ENCODE measurements around the gene CASP9.
"Not testable (repeated sequence)": the region's sequence is repeated elsewhere in the genome, so short reads cannot be mapped to it uniquely, and the experiment has no call there.

Gene CASP9

GRCh38 chr1:15526021-15526489, 2.0 kb upstream of the CASP9 start:
- DNase-seq (ENCODE audit: low read depth in 1 of 2, low spot score in 1 of 2): no peak

- DNase-seq (ENCODE audit: low read depth in 1 of 2, low spot score in 1 of 2): no peak
Observed at GRCh38 chr1:15525050-15526020, 1.3 kb upstream of the CASP9 start.

GRCh38 chr1:15524283-15525049, 451 bp upstream of the CASP9 start:
- peak; percentile 99 to 100 for DNase-seq (ENCODE audit: low read depth in 1 of 2, low spot score in 1 of 2)

GRCh38 chr1:15523104-15524020, 653 bp downstream of the CASP9 start:
- peak in 1 of 2 donors; percentile 10 for DNase-seq (ENCODE audit: low read depth in 1 of 2, low spot score in 1 of 2)

- DNase-seq (ENCODE audit: low read depth in 1 of 2, low spot score in 1 of 2): no peak
Observed at GRCh38 chr1:15522551-15522950, 1.5 kb downstream of the CASP9 start.

GRCh38 chr1:15521206-15521906, 2.7 kb downstream of the CASP9 start:
- not testable (repeated sequence) for DNase-seq (ENCODE audit: low read depth in 1 of 2, low spot score in 1 of 2)

- no peak for DNase-seq (ENCODE audit: low read depth in 1 of 2, low spot score in 1 of 2)
Observed at GRCh38 chr1:15519625-15520024, 4.4 kb downstream of the CASP9 start.

- no peak for DNase-seq (ENCODE audit: low read depth in 1 of 2, low spot score in 1 of 2)
Observed at GRCh38 chr1:15515022-15515663, 8.9 kb downstream of the CASP9 start.

- not testable (repeated sequence) for DNase-seq (ENCODE audit: low read depth in 1 of 2, low spot score in 1 of 2)
Observed at GRCh38 chr1:15514557-15514956, 9.5 kb downstream of the CASP9 start.

GRCh38 chr1:15513919-15514318, 10.1 kb downstream of the CASP9 start:
- no peak for DNase-seq (ENCODE audit: low read depth in 1 of 2, low spot score in 1 of 2)

- no peak for DNase-seq (ENCODE audit: low read depth in 1 of 2, low spot score in 1 of 2)
Observed at GRCh38 chr1:15513192-15513591, 10.8 kb downstream of the CASP9 start.

- no peak for DNase-seq (ENCODE audit: low read depth in 1 of 2, low spot score in 1 of 2)
Observed at GRCh38 chr1:15510611-15511405, 13.2 kb downstream of the CASP9 start.

- DNase-seq (ENCODE audit: low read depth in 1 of 2, low spot score in 1 of 2): no peak
Observed at GRCh38 chr1:15509586-15509985, 14.4 kb downstream of the CASP9 start.

- no peak for DNase-seq (ENCODE audit: low read depth in 1 of 2, low spot score in 1 of 2)
Observed at GRCh38 chr1:15508700-15509487, 15.1 kb downstream of the CASP9 start.

- no peak for DNase-seq (ENCODE audit: low read depth in 1 of 2, low spot score in 1 of 2)
Observed at GRCh38 chr1:15507278-15507677, 16.7 kb downstream of the CASP9 start.

- DNase-seq (ENCODE audit: low read depth in 1 of 2, low spot score in 1 of 2): no peak
Observed at GRCh38 chr1:15506831-15507230, 17.2 kb downstream of the CASP9 start.

- DNase-seq (ENCODE audit: low read depth in 1 of 2, low spot score in 1 of 2): no peak
Observed at GRCh38 chr1:15504436-15504835, 19.6 kb downstream of the CASP9 start.
